ENCODE results near the gene PTF1A.

DNA sequence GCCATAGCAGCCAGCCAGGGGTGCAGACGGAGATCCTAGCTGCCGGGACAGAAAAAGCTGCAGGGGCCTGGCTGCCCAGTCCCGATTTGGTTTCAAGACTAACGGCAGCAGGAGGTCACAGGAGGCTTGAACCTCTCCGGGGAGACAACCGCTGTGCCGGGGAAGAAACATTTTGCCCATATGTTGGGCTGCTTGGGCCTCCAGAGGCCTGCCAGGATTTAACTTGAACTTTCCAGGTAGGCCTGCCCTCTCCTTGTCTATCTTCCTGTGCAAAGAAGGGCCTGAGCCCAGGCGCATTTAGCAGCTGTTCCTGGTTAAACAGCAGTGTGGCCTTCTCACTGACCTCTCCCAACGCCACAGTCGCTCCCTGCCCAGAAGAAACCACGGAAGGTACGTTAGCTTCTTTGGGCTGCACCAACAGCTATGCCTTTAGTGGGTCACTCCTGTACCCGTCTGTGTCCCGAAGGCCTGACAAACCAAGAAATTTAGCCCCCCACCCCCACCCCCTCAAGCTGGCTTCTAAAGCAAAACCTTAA is 17.1 kb upstream of the PTF1A start:
- no peak for TF ChIP-seq CTCF (IDR thresholded peaks at IDR 0.05; ENCODE audit: low read depth, low read length)
- no peak for TF ChIP-seq EZH2phosphoT487 (IDR thresholded peaks at IDR 0.05; ENCODE audit: low read depth)
